ENCODE data around the gene LOC101059915.
"Not testable (repeated sequence)": the region's sequence is repeated elsewhere in the genome, so short reads cannot be mapped to it uniquely, and the experiment has no call there.

Gene LOC101059915

GRCh38 chrX:71664889-71665491, 2.4 kb upstream of the LOC101059915 start:
- DNase-seq (ENCODE audit: low read depth), result no peak
- no peak overlapping the region for H3K4me3 ChIP-seq (ENCODE audit: control insufficient read depth, low read depth, low read length)
- TF ChIP-seq CTCF (conservative IDR thresholded peaks at IDR 0.05; ENCODE audit: control insufficient read depth, insufficient read depth, low read depth, low read length), result no peak

- H3K4me3 ChIP-seq (ENCODE audit: control insufficient read depth, low read depth, low read length), result no peak overlapping the region
- DNase-seq (ENCODE audit: low read depth), result no peak
- no peak for TF ChIP-seq CTCF (conservative IDR thresholded peaks at IDR 0.05; ENCODE audit: control insufficient read depth, insufficient read depth, low read depth, low read length)
Observed at GRCh38 chrX:71665747-71666146, 1.6 kb upstream of the LOC101059915 start.

- no peak overlapping the region for H3K4me3 ChIP-seq (ENCODE audit: control insufficient read depth, low read depth, low read length)
- DNase-seq (ENCODE audit: low read depth), result no peak
- TF ChIP-seq CTCF (conservative IDR thresholded peaks at IDR 0.05; ENCODE audit: control insufficient read depth, insufficient read depth, low read depth, low read length), result no peak
Observed at GRCh38 chrX:71666240-71667223, 814 bp upstream of the LOC101059915 start.

GRCh38 chrX:71668248-71668595, 876 bp downstream of the LOC101059915 start:
- H3K4me3 ChIP-seq (ENCODE audit: control insufficient read depth, low read depth, low read length), result no peak overlapping the region
- DNase-seq (ENCODE audit: low read depth), result no peak
- no peak for TF ChIP-seq CTCF (conservative IDR thresholded peaks at IDR 0.05; ENCODE audit: control insufficient read depth, insufficient read depth, low read depth, low read length)

GRCh38 chrX:71669492-71669891, 2.1 kb downstream of the LOC101059915 start:
- H3K4me3 ChIP-seq (ENCODE audit: control insufficient read depth, low read depth, low read length), result no peak overlapping the region
- DNase-seq (ENCODE audit: low read depth), result no peak
- TF ChIP-seq CTCF (conservative IDR thresholded peaks at IDR 0.05; ENCODE audit: control insufficient read depth, insufficient read depth, low read depth, low read length), result no peak

- not testable (repeated sequence) for DNase-seq (ENCODE audit: low read depth)
- TF ChIP-seq CTCF (conservative IDR thresholded peaks at IDR 0.05; ENCODE audit: control insufficient read depth, insufficient read depth, low read depth, low read length), result peak; percentile 13
Observed at GRCh38 chrX:71669947-71670346, 2.6 kb downstream of the LOC101059915 start.

More at GRCh38 chrX:71669947-71670346, 2.6 kb downstream of the LOC101059915 start:
- H3K4me3 ChIP-seq (ENCODE audit: control insufficient read depth, low read depth, low read length), result not testable (repeated sequence)

Data from fibroblast of mammary gland (primary cell).